Lower leg skin (tissue), 4 donors: ENCODE results near the gene GABRD. TPM values are rescaled to one million over a fixed set of nuclear protein-coding genes. Genes with fewer than 3 reads are reported as not detected.

Experiments used
- DNase-seq, 2 donors: peaks; one replicate each; pipeline ENCODE4 v3.0.0-alpha.2; 2019; ENCODE audit warnings: low spot score in 2 of 2
- H3K4me3 ChIP-seq: fragments of 200-600 bp; sonication (generic); 2 replicates; pipeline ENCODE4 v1.5.1; 2017; ENCODE audit warnings: mild to moderate bottlenecking, low read depth; ENCODE audit not compliant: poor library complexity, severe bottlenecking
- CTCF ChIP-seq, 3 donors: fragments of 450-650 bp; IDR thresholded peaks; one replicate each; pipeline ENCODE4 v1.5.1; 2016; ENCODE audit warnings: antibody characterized with exemption in 3 of 3, mild to moderate bottlenecking in 3 of 3, moderate library complexity in 2 of 3
- POLR2A ChIP-seq, 2 donors: fragments of 450-650 bp; IDR thresholded peaks; one replicate each; pipeline ENCODE4 v1.6.1; 2016 to 2017; ENCODE audit warnings: antibody characterized with exemption in 2 of 2, mild to moderate bottlenecking in 1 of 2, moderate library complexity in 1 of 2
- WGBS, 2 donors: methylation state at CpG; one replicate each; pipeline ENCODE4 v1.1.5; 2018; 5-methylcytosine and 5-hydroxymethylcytosine counted together
- intact Hi-C: fragments of 100-400 bp; cut with DNase I; formaldehyde crosslinking; loops from one replicate; pipeline ENCODE4 v1.15.0; 2023; ENCODE audit warnings: low total_unique reads
- total RNA-seq, 4 donors: library from RNA; depleted of rRNA; stranded (reverse); fragments of >200 nt; gene quantifications; one replicate each; pipeline ENCODE4 v1.1.0, GENCODE V29; 2016

The GABRD gene
- total RNA-seq, 4 donors from 2014 or later: 1.1 to 5.1 (median 2.0) TPM; not detected in 1

- DNase-seq: no peak
- H3K4me3 ChIP-seq: no peak overlapping the region
- 72 to 80% methylated on average over 9 of the region's 9 CpGs for WGBS, 2 donors
- intact Hi-C loops: no loop called here
- no peak for TF ChIP-seq CTCF (IDR thresholded peaks at IDR 0.05)
- no peak for TF ChIP-seq POLR2A (IDR thresholded peaks at IDR 0.05)
Observed at GRCh38 chr1:2016123-2016522, 3.0 kb upstream of the GABRD start.

DNA sequence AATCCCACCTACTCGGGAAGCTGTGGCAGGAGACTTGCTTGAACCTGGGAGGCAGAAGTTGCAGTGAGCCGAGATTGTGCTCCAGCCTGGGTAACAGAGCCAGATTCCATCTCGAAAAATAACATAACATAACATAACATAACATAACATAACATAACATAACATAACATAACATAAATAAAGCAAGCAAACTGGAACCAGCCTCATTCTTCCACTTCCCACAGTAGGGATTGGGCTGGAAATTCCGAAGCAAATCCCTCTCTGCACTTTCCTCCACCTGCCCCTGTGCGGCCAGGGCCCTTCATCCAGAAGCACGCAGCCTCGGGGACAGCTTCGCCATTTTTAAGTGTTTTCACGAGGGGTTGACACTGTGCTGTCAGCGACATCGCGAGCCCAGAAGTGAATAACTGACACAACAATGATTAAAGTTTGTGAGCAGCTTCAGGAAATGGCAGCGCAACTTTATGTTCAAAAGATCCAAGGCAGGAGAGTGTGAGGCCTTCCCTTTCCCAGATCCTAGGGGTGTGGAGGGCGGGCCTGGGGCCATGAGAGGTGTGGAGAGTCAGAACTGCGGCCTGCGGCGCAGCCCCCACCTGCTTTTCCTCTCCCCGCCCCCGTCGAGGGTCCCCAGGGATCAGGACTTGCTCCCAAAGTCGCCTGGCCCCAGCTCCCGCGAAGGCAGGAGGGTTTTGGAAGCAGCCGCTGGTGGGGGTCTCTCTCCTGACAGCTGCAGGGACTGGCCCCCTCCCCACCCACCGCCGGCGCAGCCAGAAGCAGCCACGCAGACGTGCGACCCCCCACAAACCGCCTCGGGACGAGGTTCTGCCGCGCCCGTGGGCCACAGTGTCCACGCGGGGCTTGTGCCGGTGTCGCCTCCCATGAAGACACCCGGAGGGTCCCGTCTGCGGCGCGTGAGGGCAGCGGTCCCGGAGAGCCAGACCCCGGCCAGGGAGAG is 651 bp upstream of the GABRD start:
- no peak for DNase-seq
- no peak overlapping the region for H3K4me3 ChIP-seq

DNA sequence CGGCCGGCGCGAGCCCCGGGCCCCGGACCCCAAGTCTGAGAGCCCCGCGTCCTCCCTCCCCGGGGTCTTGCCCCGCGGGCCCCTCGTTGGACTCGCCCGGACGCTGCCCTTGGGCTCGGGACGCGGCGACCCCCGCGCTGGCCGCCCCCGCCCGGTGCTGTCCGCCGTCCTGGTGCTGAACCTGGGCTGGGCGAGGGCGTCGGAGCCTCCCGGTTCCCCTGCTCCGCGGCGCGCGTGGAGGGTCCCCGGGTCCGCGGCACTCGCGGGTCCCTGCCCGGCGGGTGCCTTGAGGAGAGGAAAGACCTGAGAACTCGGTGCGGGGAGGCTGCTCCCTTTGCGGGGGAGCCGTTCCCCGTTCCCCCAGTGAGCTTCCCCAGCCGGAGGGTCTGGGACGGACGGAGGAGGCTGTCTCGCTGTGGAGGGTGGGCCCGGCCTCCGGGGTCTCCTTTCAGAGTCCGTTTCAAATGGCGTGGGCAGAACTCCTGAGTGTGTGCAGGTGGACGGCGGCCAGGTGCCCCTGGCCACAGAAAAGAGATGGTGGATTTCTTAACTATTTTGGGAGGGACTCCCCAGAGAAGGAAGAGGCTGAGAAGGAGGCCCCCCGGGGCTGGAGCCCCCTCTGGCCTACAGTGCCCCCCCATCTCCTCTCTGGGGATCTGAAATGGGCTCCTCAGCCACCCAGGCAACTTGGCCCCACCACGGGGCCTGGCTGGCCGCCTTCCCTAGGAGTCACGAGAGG is 595 bp downstream of the GABRD start:
- intact Hi-C loops: no loop called here
- WGBS, 2 donors: 15 to 25% methylated on average over 19 to 38 of the region's 61 CpGs
- no peak for TF ChIP-seq POLR2A (IDR thresholded peaks at IDR 0.05)
- no peak for TF ChIP-seq CTCF (IDR thresholded peaks at IDR 0.05)
- H3K4me3 ChIP-seq: no peak overlapping the region
- DNase-seq: no peak

More for the DNA sequence above, 651 bp upstream of the GABRD start:
- TF ChIP-seq POLR2A (IDR thresholded peaks at IDR 0.05) (no peak), CTCF (IDR thresholded peaks at IDR 0.05) (no peak)
- intact Hi-C loops: no loop called here
- WGBS, 2 donors: 11 to 28% methylated on average over 24 to 48 of the region's 48 CpGs

GRCh38 chr1:2020310-2020655 is 1.1 kb downstream of the GABRD start:
- TF ChIP-seq POLR2A (IDR thresholded peaks at IDR 0.05) (no peak), CTCF (IDR thresholded peaks at IDR 0.05) (no peak)
- no peak overlapping the region for H3K4me3 ChIP-seq
- intact Hi-C loops: no loop called here
- no peak for DNase-seq
- 79 to 89% methylated on average over 10 to 11 of the region's 11 CpGs for WGBS, 2 donors

GRCh38 chr1:2021550-2021949 is 2.4 kb downstream of the GABRD start:
- no peak for DNase-seq
- intact Hi-C loops: no loop called here
- 68 to 78% methylated on average over 23 of the region's 25 CpGs for WGBS, 2 donors
- no peak for TF ChIP-seq POLR2A (IDR thresholded peaks at IDR 0.05)
- TF ChIP-seq CTCF (IDR thresholded peaks at IDR 0.05): no peak
- no peak overlapping the region for H3K4me3 ChIP-seq
